NT2/D1 (cell line): ENCODE results near the gene KLHL29.

Experiments used
- DNase-seq: peaks from one replicate; pipeline ENCODE4 v3.0.0-alpha.2; 2011; ENCODE audit warnings: low read depth, low spot score
- H3K27me3 ChIP-seq: 2 replicates; pipeline ENCODE4 v1.6.0; 2011; ENCODE audit warnings: mild to moderate bottlenecking; ENCODE audit not compliant: insufficient read length, insufficient read depth
- H3K36me3 ChIP-seq: 2 replicates; pipeline ENCODE4 v1.6.1; 2011; ENCODE audit warnings: mild to moderate bottlenecking, low read length, mixed read lengths; ENCODE audit not compliant: insufficient read depth, insufficient read length
- H3K4me1 ChIP-seq: 2 replicates; pipeline ENCODE4 v1.5.1; 2011; ENCODE audit not compliant: insufficient read depth, insufficient read length
- H3K4me3 ChIP-seq: 2 replicates; pipeline ENCODE4 v1.5.1; 2011; ENCODE audit warnings: low read depth; ENCODE audit not compliant: insufficient read length
- H3K9ac ChIP-seq: 2 replicates; pipeline ENCODE4 v1.6.0; 2011; ENCODE audit warnings: low read depth; ENCODE audit not compliant: insufficient read length
- H3K9me3 ChIP-seq: 2 replicates; pipeline ENCODE4 v1.5.1; 2011; ENCODE audit warnings: mild to moderate bottlenecking, low read length; ENCODE audit not compliant: insufficient read depth
- SUZ12 ChIP-seq: IDR thresholded peaks from 2 replicates; pipeline ENCODE4 v1.6.1; 2011; ENCODE audit not compliant: insufficient read length, insufficient read depth; ENCODE audit errors: extremely low read depth
- YY1 ChIP-seq: IDR thresholded peaks from 2 replicates; pipeline ENCODE4 v1.6.1; 2011; ENCODE audit not compliant: insufficient read length, insufficient read depth
- ZNF274 ChIP-seq: IDR thresholded peaks from 2 replicates; pipeline ENCODE4 v1.6.1; 2011; ENCODE audit warnings: mild to moderate bottlenecking, low read depth, low read length

Gene KLHL29

GRCh38 chr2:23459032-23459431 lies 74.1 kb downstream of the KLHL29 start:
- H3K27me3 ChIP-seq: no peaks in the 10 kb centered on the region
- H3K9me3 ChIP-seq: no peaks in the 10 kb centered on the region
- H3K36me3 ChIP-seq: no peaks in the 10 kb centered on the region
- H3K9ac ChIP-seq: no peak overlapping the region
- no peak for TF ChIP-seq YY1
- no peak for TF ChIP-seq ZNF274
- TF ChIP-seq SUZ12: no peak
- H3K4me3 ChIP-seq: no peak overlapping the region
- H3K4me1 ChIP-seq: no peaks in the 10 kb centered on the region
- no peak for DNase-seq

GRCh38 chr2:23460228-23460627 lies 75.2 kb downstream of the KLHL29 start:
- no peaks in the 10 kb centered on the region for H3K9me3 ChIP-seq
- no peak overlapping the region for H3K9ac ChIP-seq
- no peak for TF ChIP-seq ZNF274
- no peak for TF ChIP-seq YY1
- TF ChIP-seq SUZ12: no peak
- no peaks in the 10 kb centered on the region for H3K27me3 ChIP-seq
- H3K4me3 ChIP-seq: no peak overlapping the region
- H3K4me1 ChIP-seq: no peaks in the 10 kb centered on the region
- DNase-seq: no peak
- no peaks in the 10 kb centered on the region for H3K36me3 ChIP-seq

- TF ChIP-seq YY1 (no peak), ZNF274 (no peak), SUZ12 (no peak)
- Histone ChIP-seq H3K9me3 (no peaks in the 10 kb centered on the region), H3K27me3 (no peaks in the 10 kb centered on the region), H3K4me3 (no peak overlapping the region), H3K4me1 (no peaks in the 10 kb centered on the region), H3K36me3 (no peaks in the 10 kb centered on the region), H3K9ac (no peak overlapping the region)
- DNase-seq: no peak
These were observed 76.0 kb downstream of the KLHL29 start for GRCh38 chr2:23460993-23461392.

GRCh38 chr2:23464156-23464555 lies 79.2 kb downstream of the KLHL29 start:
- no peak overlapping the region for H3K4me3 ChIP-seq
- H3K4me1 ChIP-seq: no peaks in the 10 kb centered on the region
- DNase-seq: no peak
- no peaks in the 10 kb centered on the region for H3K36me3 ChIP-seq
- no peak overlapping the region for H3K9ac ChIP-seq
- H3K9me3 ChIP-seq: no peaks in the 10 kb centered on the region
- TF ChIP-seq YY1 (no peak), ZNF274 (no peak), SUZ12 (no peak)
- no peaks in the 10 kb centered on the region for H3K27me3 ChIP-seq

- H3K27me3 ChIP-seq: no peaks in the 10 kb centered on the region
- no peaks in the 10 kb centered on the region for H3K36me3 ChIP-seq
- no peak for DNase-seq
- no peak for TF ChIP-seq YY1
- TF ChIP-seq ZNF274: no peak
- no peak for TF ChIP-seq SUZ12
- no peak overlapping the region for H3K4me3 ChIP-seq
- H3K9ac ChIP-seq: no peak overlapping the region
- no peaks in the 10 kb centered on the region for H3K4me1 ChIP-seq
- 0 out of 2 replicates have a peak, but pooled peaks cover under 1% of the 10 kb centered on the region for H3K9me3 ChIP-seq
These were observed 80.0 kb downstream of the KLHL29 start for GRCh38 chr2:23464905-23465537.

GRCh38 chr2:23465936-23466335 lies 81.0 kb downstream of the KLHL29 start:
- H3K9me3 ChIP-seq: peaks cover 5% of the 10 kb centered on the region; the same call in 1 of the 2 replicates
- H3K36me3 ChIP-seq: no peaks in the 10 kb centered on the region
- TF ChIP-seq SUZ12: no peak
- no peak for TF ChIP-seq ZNF274
- no peaks in the 10 kb centered on the region for H3K4me1 ChIP-seq
- no peak overlapping the region for H3K9ac ChIP-seq
- no peak for DNase-seq
- H3K4me3 ChIP-seq: no peak overlapping the region
- no peaks in the 10 kb centered on the region for H3K27me3 ChIP-seq

- H3K27me3 ChIP-seq: no peaks in the 10 kb centered on the region
- no peaks in the 10 kb centered on the region for H3K36me3 ChIP-seq
- no peak overlapping the region for H3K4me3 ChIP-seq
- peaks cover 5% of the 10 kb centered on the region for H3K9me3 ChIP-seq
- no peaks in the 10 kb centered on the region for H3K4me1 ChIP-seq
- TF ChIP-seq SUZ12 (no peak), YY1 (no peak), ZNF274 (no peak)
- no peak overlapping the region for H3K9ac ChIP-seq
- DNase-seq: no peak
These were observed 82.6 kb downstream of the KLHL29 start for GRCh38 chr2:23467618-23468017.
